ENCODE measurements around the gene PRELID2. TPM values are rescaled to one million over a fixed set of nuclear protein-coding genes. Genes with fewer than 3 reads are reported as not detected.

Gene PRELID2
- total and polyA plus RNA-seq, 7 donors, result 0.39 to 3.0 (median 1.3) TPM

- intact Hi-C loops (cut with DNase I), result no loop called here
- TF ChIP-seq CTCF (IDR thresholded peaks at IDR 0.05), result no peak
These were observed 24.3 kb upstream of the PRELID2 start for GRCh38 chr5:145859453-145859852.

GRCh38 chr5:145858959-145859358 is 23.8 kb upstream of the PRELID2 start:
- Histone ChIP-seq H3K36me3 (ENCODE audit: insufficient read depth in 1 of 2, low read depth in 1 of 2) (no peaks in the 10 kb centered on the region), H3K27me3 (ENCODE audit: insufficient read depth in 3 of 3, low read length in 2 of 3) (no peaks in the 10 kb centered on the region), H3K4me3 (no peak overlapping the region), H3K27ac (no peak overlapping the region), H3K9me3 (no peaks in the 10 kb centered on the region), H3K4me1 (peaks cover 11% of the 10 kb centered on the region)
- 85 to 89% (median 89%) methylated on average over 4 of the region's 4 CpGs for WGBS, 3 donors
- DNase-seq, result no peak
- ATAC-seq, result no peak
- no peak for TF ChIP-seq CTCF (IDR thresholded peaks at IDR 0.05)
- intact Hi-C loops (cut with DNase I), result no loop called here

More at GRCh38 chr5:145859453-145859852, 24.3 kb upstream of the PRELID2 start:
- Histone ChIP-seq H3K4me3 (no peak overlapping the region), H3K36me3 (ENCODE audit: insufficient read depth in 1 of 2, low read depth in 1 of 2) (no peaks in the 10 kb centered on the region), H3K27ac (no peak overlapping the region), H3K9me3 (no peaks in the 10 kb centered on the region), H3K27me3 (ENCODE audit: insufficient read depth in 3 of 3, low read length in 2 of 3) (no peaks in the 10 kb centered on the region), H3K4me1 (peaks cover 11% of the 10 kb centered on the region)
- 50 to 81% (median 57%) methylated on average over 6 of the region's 6 CpGs for WGBS, 3 donors
- ATAC-seq (no peak), DNase-seq (no peak)

GRCh38 chr5:145856285-145856818 is 21.2 kb upstream of the PRELID2 start:
- intact Hi-C loops (cut with DNase I), result no loop called here
- H3K27ac ChIP-seq, result peak overlapping the region; percentile 12
- peak overlapping the region; percentile 68 for H3K4me3 ChIP-seq
- no peaks in the 10 kb centered on the region for H3K27me3 ChIP-seq (ENCODE audit: insufficient read depth in 3 of 3, low read length in 2 of 3)
- H3K4me1 ChIP-seq, result peaks cover 11% of the 10 kb centered on the region
- ATAC-seq (peak; percentile 56 to 90 (median 76)), DNase-seq (peak; percentile 43 to 64)
- no peaks in the 10 kb centered on the region for H3K36me3 ChIP-seq (ENCODE audit: insufficient read depth in 1 of 2, low read depth in 1 of 2)
- H3K9me3 ChIP-seq, result no peaks in the 10 kb centered on the region
- TF ChIP-seq CTCF (IDR thresholded peaks at IDR 0.05), result no peak
- 4 to 6% (median 5%) methylated on average over 18 to 25 of the region's 25 CpGs for WGBS, 3 donors

- H3K36me3 ChIP-seq (ENCODE audit: insufficient read depth in 1 of 2, low read depth in 1 of 2), result no peaks in the 10 kb centered on the region
- peak overlapping the region; percentile 12 for H3K27ac ChIP-seq
- peaks cover 11% of the 10 kb centered on the region for H3K4me1 ChIP-seq
- H3K27me3 ChIP-seq (ENCODE audit: insufficient read depth in 3 of 3, low read length in 2 of 3), result no peaks in the 10 kb centered on the region
- ATAC-seq (peak; percentile 49 to 85 (median 66)), DNase-seq (no peak)
- 52 to 54% (median 53%) methylated on average over 4 of the region's 4 CpGs for WGBS, 3 donors
- no peaks in the 10 kb centered on the region for H3K9me3 ChIP-seq
- H3K4me3 ChIP-seq, result peak overlapping the region; percentile 68
- intact Hi-C loops (cut with DNase I), result no loop called here
- TF ChIP-seq CTCF (IDR thresholded peaks at IDR 0.05), result no peak
These were observed 20.7 kb upstream of the PRELID2 start for GRCh38 chr5:145855763-145856267.

Data from psoas muscle (tissue), 8 donors.